Skeletal muscle cell (primary cell): ENCODE measurements around the gene LEAP2.

Experiments used
- DNase-seq: peaks from one replicate; pipeline ENCODE4 v3.0.0-alpha.2; 2010; ENCODE audit warnings: low read depth
- H3K4me3 ChIP-seq: 2 replicates; pipeline ENCODE4 v1.5.1; 2011; ENCODE audit warnings: low read depth, mild to moderate bottlenecking, control low read depth, low read length, moderate library complexity

Gene LEAP2

GRCh38 chr5:132873119-132873929 is at the start of gene LEAP2:
TSS of gene LEAP2 (plus strand) at chr5:132873668. CDS start at chr5:132873695, 27 bp downstream.
- no peak within 1 kb of the TSS for H3K4me3 ChIP-seq
- DNase-seq = no peak

- no peak for DNase-seq
- no peak overlapping the region for H3K4me3 ChIP-seq
Observed at GRCh38 chr5:132824426-132824825, 49.0 kb upstream of the LEAP2 start.

GRCh38 chr5:132825033-132825833 is 48.2 kb upstream of the LEAP2 start:
- no peak for DNase-seq
- H3K4me3 ChIP-seq = no peak overlapping the region

DNA sequence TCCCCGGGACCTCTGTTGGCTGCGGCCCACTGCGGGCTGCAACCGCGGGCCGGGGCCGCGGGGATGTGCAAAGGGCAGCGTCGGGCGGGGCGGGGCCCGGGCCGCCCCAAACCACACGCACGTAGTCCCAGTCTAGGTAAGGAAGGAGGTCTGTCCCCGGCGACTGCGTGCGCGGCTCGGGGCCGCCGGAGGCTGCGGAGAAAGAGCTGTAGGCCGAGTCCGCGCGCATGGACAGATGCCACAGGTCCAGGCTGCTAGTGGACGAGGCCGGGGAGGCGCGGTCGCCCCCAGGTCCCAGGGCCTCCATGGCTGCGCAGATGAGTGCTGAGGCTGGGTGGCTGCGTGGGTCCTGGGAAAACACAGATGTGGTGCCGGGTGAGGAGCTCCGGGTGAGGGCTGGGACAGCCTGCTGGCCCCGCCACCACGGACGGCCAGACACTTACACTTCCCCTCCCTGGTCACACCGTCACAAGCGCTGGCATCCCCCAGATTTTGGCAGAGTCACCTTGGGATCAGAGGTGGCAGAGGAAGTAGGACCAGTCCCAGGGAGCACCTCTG is 47.6 kb upstream of the LEAP2 start:
- no peak overlapping the region for H3K4me3 ChIP-seq
- DNase-seq = no peak

DNA sequence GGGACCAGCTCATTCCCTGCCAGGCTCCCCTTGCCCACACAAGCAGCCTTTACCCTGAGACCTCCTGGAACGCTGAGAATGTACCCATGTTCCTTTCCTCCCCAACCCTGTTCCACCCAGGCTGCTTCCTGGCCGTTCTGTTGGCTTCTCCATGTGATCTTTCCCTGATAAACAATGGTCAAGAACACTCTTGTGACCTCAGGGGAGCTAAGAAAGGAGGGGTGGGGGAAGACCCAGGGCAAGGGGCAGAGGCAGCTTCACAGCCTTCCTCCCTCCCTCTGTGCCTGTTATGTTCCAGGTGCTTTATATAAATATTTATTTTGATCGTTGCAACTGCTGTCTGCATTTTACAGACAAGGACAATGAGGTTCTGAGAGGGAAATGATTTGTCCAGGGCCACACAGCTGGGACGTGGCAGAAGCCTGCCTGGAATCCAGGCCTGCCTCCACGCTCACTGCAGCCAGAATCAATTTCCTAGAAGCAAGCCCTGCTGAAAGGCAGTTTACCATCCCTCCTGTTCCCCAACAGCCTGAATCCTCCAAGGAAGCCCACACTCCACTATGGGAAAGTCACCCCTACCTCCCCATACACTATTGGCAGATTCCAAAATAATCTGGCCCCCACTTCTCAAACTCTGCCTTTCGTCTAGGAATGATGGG is 46.9 kb upstream of the LEAP2 start:
- H3K4me3 ChIP-seq = no peak overlapping the region
- DNase-seq = no peak

DNA sequence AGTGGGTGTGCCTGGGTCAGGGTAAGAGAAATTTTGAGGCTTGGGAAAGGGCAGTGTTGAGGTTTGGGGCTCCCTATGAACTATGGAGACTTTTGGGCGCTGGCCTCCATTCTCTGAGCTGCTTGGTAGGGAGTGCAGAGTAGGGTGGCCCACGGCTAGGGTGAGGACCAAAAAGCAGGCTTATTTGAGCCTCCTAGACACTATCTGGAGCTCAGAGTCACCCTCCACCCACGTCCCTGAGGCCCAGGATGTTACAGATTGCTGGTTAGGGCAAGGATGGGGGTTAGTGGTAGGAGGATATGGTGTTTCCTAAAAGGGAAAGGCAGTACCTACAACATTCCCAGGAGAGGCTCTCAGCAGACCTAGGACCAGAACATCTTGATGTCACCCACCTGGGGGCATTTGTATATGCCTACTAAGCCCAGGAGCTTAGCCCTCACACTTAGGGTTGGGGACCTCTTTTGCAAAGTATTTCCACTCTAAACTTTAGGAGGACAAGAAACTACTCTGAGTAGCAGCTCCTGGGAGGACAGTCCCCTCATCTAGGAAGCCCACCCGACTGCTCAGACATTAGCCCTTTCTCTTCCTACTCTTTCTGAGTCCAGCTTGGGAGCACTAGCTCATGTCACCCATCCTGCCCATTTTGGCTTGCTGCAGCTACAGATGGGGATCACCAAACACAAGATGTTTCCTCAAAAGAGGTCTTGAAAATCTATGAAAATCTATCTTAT is 45.4 kb upstream of the LEAP2 start:
- H3K4me3 ChIP-seq = no peak overlapping the region
- DNase-seq = no peak

- H3K4me3 ChIP-seq = no peak overlapping the region
- no peak for DNase-seq
Observed at GRCh38 chr5:132828846-132829494, 44.5 kb upstream of the LEAP2 start.

DNA sequence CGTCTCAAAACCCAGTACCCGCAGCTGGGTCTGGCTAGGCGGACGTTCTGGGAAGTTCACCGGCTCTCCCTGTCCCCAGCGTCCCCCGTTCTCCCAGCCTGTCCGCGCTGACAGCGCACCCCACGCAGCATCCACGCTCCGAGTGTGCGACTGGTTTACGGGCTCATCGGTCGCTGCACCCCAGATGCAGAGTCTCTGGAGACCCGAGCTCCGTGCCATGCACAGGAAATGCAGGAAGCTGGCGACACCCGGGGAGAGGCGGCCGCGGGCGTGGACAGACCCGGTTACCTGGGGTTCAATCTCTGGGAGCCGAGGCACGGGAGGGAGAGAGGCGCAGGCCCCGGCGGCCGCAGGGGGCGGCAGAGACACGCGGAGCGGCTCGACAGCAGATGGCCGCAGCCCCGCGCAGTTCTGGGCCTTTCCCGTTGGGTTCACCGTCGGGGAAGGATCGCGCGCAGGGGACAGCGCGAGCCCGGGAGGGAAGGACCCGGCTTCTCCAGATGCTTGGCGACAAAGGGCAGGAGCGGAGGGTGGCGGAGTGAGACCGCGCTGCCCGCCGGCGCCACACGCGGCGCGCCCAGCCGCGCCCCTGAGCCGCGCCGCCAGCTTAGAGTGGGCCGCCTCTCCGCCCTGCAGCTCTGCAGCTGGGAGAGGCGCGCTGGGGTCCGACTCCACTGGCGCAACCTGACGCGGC is 43.6 kb upstream of the LEAP2 start:
- H3K4me3 ChIP-seq = peak overlapping the region; percentile 55
- no peak for DNase-seq

GRCh38 chr5:132830436-132831094 is 42.9 kb upstream of the LEAP2 start, which contains the start of gene SHROOM1:
TSS of gene SHROOM1 (minus strand) at chr5:132830647. CDS start at chr5:132826140, 4,507 bp downstream.
- H3K4me3 ChIP-seq = peak within 1 kb of the TSS; percentile 55
- no peak for DNase-seq

GRCh38 chr5:132831095-132831860 is 42.2 kb upstream of the LEAP2 start:
- peak overlapping the region; percentile 55 for H3K4me3 ChIP-seq
- no peak for DNase-seq

DNA sequence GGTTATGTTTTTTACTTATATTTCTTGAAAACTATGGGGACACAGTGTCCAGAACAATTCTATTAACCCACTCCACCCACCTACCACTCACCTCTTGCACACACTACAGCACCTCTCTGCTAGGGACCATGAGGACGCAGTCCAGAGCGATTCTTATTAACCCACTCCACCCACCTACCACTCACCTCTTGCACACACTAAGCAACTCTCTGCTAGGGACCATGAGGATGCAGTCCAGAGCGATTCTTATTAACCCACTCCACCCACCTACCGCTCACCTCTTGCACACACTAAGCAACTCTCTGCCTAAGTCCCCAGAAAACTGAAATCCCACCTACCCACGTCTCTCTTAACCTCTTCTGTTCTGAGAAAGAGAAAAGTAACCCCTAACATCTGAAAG is 40.9 kb upstream of the LEAP2 start:
- no peak for DNase-seq
- no peak overlapping the region for H3K4me3 ChIP-seq

DNA sequence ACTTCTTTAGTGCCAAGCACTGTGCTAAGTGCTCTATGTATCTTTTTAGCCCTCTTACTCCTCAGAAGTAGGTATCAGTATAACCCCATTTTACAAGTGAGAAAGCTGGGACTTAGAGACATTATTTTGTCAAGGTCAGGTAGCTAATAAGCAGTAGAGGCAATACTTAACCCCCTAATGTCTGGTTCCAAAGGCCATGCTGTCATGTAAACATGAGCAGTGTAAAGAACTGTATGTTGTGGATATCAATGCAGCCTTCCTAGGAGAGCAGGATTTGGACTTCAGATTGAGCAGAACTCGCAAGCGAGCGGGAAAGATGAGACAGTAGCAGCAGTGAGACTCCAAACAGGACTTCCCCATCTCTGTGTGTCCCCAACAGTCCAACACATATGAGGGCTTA is 39.4 kb upstream of the LEAP2 start:
- DNase-seq = no peak
- H3K4me3 ChIP-seq = no peak overlapping the region

DNA sequence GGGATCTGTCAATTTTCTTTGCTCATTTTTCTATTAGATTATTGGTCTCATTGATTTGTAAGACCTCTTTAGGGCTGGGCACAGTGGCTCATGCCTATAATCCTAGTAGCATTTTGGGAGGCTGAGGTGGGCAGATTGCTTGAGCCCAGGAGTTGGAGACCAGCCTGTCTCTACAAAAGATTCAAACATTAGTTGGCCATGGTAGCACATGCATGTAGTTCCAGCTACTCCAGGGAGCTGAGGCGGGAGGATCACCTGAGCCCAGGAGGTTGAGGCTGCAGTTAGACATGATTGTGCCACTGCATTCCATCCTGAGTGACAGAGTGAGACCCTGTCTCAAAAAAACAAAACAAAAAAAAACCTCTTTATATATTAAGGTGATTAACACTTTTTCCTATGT is 36.6 kb upstream of the LEAP2 start:
- no peak overlapping the region for H3K4me3 ChIP-seq
- no peak for DNase-seq

DNA sequence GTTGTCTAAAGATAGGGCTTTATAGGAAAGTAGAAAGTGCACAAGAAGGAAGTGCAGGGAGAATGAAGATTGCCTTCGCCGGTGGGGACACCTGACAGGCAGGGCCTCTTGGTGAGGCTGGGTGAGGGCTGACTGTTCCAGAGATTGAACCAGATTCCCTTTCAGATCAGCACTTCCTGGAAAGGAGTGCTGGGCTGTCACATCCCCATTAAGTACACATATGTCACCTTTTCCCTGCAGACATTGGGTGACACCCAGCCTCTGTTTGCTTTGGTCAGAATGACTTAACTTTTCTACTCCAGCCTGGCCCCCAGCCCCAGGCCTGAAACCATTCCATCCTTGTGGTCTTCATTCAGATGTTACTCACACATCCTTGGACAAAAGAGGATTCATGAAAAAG is 35.6 kb upstream of the LEAP2 start:
- no peak overlapping the region for H3K4me3 ChIP-seq
- no peak for DNase-seq

- no peak for DNase-seq
- H3K4me3 ChIP-seq = no peak overlapping the region
Observed at GRCh38 chr5:132838516-132839282, 34.8 kb upstream of the LEAP2 start.
